Stimulated activated CD4-positive, alpha-beta T cell treated with anti-CD3 and anti-CD28 coated beads, Interleukin-4, amount 100 ng/mL, for 48 hours (primary cell): Measurements from ENCODE around the gene RPS6KA5.
A peak's percentile ranks its signal among the peaks of the same experiment; 100 is the strongest.
"Not testable (repeated sequence)": the region's sequence is repeated elsewhere in the genome, so short reads cannot be mapped to it uniquely, and the experiment has no call there.

Source experiments
- DNase-seq, 2 donors: peaks; one replicate each; pipeline ENCODE4 v3.0.0-alpha.2; 2020; ENCODE audit warnings: low read depth in 2 of 2

The RPS6KA5 gene

DNA sequence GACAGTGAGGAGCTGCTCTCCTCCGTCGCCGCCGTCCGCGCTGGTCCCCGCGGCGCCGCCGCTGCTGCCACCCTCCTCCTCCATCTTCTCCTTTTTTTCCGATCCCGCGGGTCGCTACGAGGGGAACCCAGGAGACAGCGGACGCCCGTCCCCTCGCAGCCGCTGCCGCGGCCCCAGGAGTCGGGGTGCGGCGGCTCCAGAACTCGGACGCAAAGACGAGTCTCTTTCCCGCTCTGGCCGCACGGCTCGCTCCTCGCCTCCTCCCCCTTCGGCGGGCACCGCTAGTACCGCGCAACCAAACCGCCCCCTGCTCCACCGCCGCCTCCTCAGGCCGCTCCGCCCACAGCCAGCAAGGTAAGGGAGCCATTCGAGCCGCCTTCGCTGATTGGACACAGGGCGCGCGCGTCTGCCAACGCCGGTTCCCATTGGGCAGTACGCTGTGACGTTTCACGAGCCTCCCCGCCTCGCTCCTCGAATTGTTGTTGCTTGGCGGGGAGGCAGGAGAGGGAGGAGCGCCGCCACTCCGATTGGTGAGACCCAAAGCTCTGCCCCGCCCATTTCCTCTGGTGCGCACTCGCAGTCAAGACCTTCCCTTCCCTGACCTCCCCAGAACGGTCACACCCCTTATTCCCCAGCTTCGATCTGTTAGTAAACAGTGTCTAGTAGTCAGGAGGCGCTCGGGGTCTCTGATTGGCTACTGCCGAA, at the start of gene RPS6KA5:
TSS of gene RPS6KA5 (minus strand) at position 291 of the 705 bp plus-strand sequence. CDS start at position 84, 207 bp downstream.
- peak; percentile 99 to 100 for DNase-seq

DNA sequence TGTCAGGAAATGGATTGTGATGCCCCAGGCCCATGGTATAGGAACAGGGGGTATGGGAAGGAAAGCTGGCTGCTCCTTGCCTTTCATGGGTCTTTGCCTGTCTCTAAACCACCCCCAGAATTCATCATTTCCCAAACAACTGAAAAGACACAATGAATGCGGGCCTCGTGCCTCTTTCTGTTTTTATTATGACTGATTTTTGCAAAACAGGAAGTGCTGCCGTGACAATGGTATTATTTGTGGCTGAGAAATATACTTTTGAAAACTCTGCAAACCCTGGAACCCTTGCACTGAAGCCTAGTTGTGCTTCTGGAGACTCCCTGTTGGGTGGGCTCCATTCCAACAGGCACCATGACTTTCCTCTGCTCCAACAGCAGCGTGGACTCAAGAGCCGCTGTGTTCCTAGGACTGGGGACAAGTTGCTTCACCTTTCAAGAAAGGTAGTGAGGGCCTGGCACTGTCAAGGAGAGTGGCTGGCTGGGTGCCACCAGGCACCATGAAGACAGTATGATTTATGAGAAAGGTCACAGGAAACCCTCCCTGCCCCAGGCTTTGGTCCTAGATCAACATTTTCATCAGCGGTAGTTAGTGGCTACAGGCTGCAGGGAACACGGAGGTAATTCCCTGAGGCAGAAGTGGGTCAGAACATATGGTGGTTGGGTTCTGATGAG, 48.6 kb upstream of the RPS6KA5 start:
- DNase-seq: no peak

DNA sequence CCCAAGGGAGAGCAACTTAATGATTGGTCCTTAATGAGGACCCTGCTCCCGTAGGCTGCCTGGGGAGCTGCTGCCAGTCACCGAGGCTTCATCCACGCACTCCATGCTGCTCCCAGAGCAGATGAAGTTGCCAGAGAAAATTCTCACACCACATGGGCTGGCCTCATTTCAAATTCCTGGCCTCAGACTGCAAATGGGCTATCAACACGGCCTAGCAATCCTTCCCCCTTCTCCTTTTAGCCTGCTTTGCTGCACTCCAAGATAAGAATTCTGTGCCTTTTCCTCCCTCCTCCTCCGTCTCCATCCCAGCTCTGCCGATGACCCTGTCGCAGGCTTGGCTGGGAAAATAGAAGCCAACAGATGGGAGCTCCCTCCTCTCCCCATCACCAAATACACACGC, 42.7 kb upstream of the RPS6KA5 start:
- no peak for DNase-seq

DNA sequence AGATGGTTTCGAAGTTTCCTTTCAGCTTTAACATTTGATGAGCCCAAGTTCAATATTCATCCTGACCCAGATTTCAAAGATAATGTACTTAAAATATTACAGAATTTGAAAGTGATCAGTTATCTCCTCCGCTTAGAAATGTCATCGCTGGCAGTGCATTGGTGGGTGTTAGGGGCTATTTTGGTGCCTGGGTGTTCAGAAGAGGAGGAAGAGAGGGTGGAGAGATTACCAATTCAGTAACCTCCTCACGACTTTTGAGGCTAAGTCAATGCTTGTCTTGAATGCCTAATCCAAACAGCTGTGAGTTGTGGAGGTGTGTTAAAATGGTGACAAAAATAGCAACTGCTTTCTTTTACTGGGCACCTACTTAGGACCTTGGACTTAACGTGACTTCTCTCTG, 39.7 kb upstream of the RPS6KA5 start:
- no peak for DNase-seq

DNA sequence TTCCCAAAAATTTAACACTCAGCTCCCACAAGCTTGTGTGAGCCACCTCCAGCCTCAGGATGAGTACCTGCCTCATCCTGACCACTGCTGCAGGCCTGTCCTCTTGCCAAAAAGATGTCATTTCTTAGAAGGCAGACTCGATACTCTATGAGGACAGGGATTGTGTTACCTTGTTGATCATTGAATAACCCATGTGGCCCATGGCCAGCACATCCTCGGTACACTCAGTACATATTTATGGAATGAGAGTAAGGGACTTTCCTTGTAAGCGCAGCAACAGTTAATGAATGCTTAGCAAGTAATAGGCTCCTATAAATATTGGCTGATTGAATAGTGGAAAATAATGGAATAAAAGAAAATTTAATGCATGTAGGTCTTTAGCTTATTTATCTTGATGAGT, 38.1 kb upstream of the RPS6KA5 start:
- DNase-seq: no peak

DNA sequence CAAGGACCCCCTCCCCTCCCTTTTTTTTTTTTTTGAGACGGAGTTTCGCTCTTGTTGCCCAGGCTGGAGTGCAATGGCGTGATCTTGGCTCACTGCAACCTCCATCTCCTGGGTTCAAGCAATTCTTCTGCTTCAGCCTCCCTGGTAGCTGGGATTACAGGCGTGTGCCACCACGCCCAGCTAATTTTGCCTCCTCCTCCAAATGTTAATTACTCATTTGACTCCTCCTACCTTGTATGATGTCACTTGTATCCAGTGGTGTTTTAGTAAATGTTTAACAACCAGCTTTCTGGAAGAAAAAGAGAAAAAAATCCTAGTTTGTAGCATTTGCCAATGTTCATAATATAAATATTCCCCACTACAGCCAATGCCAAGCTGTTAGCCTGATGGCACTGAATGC, 37.2 kb upstream of the RPS6KA5 start:
- DNase-seq: not testable (repeated sequence)

DNA sequence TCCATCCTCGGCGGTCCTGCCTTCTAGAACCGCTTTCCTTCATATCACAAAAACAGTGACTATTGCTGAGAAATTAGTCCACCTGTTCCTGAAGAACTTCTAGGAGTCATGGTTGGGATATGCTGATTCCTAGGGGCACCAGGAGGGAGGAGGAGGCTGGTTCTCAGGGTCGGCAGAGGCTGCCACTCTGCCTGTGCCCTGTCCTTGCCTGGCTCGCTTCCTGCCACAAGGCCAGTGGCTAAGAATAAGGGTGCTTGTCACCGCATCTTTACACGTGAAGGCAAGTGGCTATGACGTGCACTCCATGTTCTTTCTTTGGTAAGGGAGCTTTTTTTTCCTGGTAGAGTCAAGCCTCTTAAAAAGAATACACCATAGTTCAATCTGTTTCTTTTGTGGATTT, 34.7 kb upstream of the RPS6KA5 start:
- DNase-seq: no peak

DNA sequence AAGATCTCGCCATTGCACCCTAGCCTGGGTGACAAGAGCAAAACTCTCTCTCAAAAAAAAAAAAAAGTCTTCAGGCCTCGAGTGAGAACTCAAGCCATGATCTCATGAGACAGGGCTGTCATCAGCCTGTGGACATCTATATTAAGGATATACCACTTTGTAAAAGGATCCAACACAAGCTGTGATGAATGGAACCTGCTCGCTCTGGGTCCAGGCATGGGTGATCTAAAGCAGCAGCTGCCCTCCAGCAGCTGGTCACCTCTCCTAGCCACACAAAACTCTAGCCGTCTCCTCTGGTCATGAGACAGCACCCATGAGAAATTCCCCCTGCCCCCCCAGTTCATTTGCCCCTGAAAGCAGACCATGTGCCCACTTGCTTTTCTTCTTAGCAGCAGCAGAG, 34.3 kb upstream of the RPS6KA5 start:
- no peak for DNase-seq

DNA sequence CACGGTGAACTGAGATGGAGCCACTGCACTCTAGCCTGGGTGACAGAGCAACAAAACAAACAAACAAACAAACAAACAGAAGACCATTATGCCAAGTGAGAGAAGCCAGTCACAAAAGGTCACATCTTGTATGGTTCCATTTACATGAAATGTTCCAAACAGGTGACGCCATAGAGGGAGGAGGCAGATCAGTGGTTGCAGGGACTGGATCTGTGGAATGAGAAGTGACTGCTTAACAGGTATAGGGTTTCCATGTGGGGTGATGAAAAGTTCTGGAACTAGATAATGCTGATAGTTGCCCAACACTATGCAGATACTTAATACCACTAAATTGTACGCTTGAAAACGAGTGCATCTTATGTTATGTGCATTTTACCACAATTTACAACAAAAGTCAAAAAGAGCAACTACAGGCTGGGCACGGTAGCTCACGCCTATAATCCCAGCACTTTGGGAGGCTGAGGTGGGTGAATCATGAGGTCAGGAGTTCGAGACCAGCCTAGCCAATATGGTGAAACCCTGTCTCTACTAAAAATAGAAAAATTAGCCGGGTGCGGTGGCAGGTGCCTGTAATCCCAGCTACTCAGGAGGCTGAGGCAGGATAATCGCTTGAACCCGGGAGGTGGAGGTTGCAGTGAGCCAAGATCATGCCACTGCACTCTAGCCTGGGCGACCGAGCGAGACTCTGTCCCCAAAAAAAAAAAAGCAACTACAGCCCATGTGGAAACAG, 33.5 kb upstream of the RPS6KA5 start:
- DNase-seq: not testable (repeated sequence)

DNA sequence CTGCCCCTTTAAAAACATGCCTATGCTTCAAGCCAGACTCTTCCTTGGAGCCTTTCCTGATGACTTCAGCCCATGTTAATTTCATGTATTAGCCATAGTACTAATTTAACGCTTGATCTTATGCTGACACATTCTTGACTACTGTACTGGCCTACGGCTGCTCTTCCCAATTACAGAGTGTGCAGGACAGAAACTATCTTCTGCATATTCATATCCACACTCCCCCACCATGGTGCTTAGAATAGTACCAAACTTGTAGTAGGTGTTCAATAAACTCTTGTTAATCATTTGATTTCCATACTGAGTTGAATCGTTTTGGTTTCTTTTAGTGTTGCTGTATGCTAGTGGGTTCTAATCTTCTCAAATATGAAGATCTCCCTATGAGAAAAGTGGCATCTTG, 31.6 kb upstream of the RPS6KA5 start:
- DNase-seq: no peak

DNA sequence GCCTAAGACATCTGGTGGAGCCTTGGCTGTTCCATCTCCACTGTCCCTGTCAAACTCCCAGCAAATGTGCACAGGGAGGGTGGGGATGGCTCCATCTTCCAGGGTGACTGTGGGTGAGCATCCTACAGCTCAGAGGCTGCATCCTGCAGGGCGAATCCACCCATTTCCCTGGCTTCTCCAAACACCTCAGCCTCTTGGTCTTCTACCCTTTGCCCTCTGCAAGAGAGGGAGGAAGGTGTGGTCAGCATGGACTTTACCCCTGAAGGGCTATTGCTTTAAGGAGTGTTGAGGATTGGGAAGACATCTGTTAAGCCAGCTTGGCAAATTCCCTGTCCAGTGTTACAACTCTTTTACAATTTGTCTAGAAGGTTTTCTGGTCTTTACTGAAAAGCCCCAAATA, 30.3 kb upstream of the RPS6KA5 start:
- DNase-seq: no peak

DNA sequence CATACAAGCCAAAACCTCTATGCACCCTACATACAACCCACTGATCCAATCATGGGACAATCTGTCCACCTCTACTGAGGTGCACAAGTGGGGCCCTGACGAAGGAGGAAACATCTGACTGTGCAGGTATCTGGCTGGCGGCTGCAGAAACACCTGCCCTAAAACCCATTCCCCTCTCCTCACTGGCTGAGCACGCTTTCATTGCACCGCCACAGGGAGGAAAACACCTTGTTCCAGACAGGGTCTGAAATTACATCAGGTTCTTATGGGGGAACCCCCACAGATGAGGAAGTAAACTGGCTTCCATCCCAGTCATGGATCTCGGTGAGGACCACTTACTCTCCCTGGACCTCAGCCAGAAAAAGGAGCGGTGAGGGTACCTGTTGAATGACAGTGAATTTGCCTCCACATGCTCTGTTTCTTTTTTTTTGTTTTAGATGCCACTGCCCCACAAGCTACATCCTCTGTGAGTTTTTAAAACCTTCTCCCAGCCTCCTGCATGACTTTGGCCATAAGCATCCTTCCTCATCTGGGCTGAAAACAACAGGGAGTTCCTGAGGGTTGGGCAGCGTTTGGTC, 29.6 kb upstream of the RPS6KA5 start:
- no peak for DNase-seq

DNA sequence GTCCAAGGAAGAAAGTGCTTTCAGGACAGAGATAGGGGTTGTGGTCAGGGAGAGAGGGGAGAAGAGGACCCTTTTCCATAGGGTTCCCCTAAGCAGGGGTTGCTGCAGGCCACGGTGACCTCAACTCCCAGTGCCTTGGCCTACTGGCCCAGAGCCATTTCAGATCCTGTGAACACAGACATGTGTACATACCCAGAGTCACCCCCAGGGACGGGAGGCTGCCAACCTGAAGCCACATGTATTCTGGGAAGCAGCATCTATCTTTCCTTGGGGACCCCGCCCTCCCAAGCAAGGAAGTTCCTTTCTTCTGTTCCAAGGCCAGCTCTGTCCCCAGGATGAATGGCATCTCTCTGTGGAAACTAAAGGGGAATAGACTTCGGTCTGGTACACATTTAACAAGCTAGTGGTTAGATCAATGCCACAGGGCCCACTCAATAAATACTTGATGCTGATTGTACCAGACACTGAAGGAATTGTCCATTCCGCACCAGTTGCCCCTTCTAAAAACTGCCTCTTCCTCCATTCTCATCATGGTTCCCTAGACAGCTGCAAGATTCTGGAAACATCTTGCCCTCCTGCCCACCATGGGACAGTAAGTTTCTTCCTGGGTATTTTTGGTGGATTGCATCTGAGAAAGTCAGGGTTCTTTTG, 28.3 kb upstream of the RPS6KA5 start:
- DNase-seq: no peak

DNA sequence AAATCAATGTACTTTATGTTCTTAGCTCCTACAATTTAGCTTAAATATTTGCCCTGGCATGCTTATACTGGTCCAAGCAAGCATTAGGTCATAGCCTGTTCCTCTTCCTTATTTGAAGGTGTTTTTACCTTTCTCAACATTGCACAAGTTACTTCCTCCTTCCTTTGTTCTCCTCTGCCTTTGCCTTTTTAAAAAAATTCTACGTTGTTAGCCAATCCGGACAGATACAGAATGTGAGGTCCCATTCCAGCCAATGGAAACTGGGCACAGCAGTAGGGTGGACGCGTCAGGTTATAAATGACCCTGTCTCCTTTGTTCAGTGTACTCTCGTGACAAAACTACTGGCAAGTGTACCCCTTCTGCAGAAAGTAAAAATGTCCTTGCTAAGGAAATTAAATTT, 27.0 kb upstream of the RPS6KA5 start:
- not testable (repeated sequence) for DNase-seq

DNA sequence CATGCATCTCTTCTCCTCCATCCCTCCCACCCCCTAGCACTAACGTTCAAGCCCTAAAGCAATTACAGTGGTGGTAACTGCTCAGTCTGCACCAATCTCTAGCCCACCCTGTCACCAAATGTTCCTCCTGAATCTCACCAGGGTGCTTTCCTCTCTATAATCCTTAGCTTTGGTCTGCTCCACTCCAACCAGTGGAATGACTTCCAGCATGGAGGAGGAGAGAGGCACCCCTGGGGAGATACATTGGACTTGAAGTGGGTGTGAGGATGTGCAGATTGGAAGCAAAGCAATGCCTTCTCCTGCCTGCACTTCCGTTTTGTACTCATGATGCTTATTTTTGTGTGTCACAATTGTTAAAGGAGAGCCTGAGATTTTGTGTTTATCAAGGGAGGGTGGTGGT, 24.1 kb upstream of the RPS6KA5 start:
- DNase-seq: no peak

DNA sequence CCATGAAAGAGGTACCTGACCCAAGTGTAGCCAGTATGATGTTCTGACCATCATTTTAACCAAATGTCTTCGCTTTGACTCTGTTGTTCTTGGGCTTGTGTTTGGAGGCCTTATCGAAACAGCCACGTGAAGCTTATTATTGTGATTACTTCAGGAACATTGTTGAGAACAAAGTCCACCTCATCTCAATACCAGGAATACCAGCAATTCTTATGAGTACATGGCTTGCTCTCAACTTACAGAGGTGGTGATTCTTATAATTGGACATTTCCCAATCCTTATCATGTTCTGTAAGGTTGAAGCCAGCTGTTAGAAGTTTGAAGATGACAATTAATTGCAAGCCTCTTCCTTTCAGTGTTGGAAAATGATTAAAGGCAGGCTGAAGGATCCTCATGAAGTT, 21.8 kb upstream of the RPS6KA5 start:
- no peak for DNase-seq

DNA sequence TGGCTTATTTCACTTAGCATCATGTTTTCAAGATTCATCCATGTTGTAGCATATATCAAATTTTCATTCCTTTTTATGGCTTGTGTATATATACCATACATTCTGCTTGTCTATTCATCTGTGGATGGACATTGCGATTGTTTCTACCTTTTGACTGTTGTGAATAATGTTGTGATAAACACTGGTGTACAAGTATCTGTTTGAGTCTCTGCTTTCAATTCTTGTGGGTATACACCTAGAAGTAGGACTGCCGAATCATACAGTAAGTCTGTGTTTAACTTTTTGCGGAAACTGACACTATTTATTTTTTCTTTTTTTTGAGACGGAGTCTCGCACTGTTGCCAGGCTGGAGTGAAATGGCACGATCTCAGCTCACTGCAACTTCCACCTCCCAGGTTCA, 19.6 kb upstream of the RPS6KA5 start:
- no peak for DNase-seq

DNA sequence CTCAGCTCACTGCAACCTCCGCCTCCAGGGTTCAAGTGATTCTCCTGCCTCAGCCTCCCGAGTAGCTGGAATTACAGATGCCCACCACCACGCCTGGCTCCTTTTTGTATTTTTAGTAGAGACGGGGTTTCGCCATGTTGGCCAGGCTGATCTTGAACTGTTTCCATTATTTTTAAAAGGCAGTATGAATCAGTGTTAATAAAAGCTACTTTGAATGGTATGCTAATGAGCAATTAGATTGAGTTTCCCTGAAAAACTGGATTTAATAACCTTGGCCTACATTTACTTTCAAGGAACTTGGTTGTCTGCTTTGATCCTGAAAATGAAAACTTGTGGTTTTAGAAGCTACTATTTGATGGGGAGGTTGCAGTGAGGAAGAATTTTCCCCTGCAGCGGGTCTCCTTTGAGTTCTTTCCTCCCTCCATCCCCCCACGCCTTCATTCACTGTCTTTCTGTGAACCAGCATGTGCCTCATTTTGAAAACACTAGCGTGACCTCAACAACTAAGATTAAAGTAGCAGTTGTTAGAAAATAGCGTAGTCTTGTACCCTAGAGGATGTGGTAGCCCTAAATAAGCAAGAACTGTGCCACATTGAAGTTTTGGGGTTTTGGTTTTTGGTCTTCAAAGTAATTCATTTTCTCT, 17.8 kb upstream of the RPS6KA5 start:
- DNase-seq: peak in 1 of 2 donors; percentile 58

DNA sequence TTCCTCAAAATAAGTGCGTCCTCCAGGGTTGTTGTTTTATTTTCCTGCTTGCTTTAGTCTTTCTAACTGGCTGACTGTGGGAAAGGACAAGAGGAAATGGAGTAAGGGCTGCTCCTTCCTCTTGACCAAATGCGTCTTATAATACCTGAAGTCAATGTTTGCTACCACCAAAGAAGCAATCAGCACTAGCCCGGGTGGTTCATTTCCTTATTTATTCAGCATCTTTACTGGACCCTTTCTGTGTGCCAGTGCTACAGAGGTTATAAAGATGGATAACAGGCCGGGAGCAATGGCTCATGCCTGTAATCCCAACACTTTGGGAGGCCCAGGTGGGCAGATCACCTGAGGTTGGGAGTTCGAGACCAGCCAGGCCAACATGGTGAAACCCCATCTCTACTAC, 15.1 kb upstream of the RPS6KA5 start:
- no peak for DNase-seq

DNA sequence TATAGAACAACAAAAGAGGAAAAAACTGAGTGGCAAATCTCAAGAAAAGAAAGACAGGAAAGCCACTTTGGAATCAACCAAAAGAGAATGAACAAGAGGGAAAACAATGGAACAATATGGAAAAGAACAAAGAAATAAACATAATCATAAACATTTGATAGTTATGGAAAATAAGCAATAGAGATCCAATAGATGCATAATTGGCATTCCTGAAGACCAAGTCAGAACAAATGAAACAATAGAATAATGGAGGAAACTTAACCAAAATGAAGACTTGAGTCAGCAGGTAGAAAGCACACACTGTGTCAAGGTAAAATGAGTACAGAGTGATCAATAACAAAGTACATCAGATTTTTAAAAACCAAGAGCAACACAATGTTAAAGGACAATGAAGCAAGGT, 10.1 kb upstream of the RPS6KA5 start:
- DNase-seq: no peak

DNA sequence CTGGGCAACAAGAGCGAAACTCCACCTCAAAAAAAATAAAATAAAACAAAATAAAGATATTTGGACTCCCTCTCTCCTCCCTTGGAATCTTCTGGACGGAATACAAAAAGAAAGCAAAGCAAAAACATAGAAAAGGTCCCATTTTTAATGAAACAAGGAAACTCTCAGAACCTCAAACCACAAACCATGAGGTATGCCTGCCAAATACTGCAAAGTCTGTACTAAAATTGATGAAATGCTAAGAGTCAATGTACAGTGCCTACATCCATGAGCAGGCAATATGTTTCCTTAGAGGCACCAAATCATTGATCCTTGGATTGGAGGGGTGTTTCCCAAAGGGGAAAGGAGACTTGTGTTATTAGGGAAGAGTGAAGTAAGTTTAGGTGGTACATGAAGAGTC, 8.2 kb upstream of the RPS6KA5 start:
- DNase-seq: no peak

DNA sequence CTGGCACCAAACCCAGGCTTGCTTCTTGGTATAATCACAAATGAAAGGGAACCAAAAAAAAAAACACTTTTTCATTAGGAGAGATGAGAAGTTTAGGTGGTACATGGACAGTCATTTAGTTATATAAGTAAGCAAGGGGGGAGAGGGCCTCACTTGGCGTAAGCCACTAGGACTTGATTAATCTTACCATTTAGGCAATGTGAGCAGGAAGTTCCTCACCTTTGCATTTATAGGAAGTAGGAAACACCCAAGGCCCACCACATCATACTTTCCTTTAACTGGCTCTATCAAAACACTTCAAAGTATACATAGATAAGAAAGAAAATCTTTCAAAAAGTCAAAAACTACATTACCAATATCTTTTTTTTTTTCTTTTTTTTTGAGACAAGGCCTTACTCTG, 6.7 kb upstream of the RPS6KA5 start:
- DNase-seq: no peak
